Stimulated activated CD8-positive, alpha-beta memory T cell treated with anti-CD3 and anti-CD28 coated beads, Interleukin-7, amount 100 ng/mL, for 4 hours (primary cell): ENCODE results near the gene RBP3.

Source experiments
- DNase-seq, 2 donors: peaks; one replicate each; pipeline ENCODE4 v3.0.0-alpha.2; 2020; ENCODE audit warnings: low read depth in 2 of 2

RBP3 gene

DNA sequence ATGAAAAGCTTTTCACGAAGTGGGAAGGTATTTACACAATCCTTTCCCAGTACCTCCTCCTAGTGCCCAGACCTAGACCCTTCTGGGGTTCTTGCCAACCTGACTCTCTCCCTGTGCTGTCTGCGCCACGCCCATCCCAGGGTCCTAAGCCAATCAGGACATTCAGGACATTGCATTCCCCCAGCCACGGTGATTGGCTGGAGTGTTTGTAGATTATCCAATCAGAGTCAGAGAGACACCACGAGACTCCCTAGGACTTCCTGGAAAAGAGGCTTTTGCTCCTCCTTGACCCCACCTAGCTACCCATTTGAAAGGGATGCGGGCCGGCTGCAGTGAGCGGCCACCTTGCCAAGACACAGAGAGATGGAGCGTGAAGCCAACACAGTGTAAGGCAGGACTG lies 29.5 kb upstream of the RBP3 start:
- no peak for DNase-seq

DNA sequence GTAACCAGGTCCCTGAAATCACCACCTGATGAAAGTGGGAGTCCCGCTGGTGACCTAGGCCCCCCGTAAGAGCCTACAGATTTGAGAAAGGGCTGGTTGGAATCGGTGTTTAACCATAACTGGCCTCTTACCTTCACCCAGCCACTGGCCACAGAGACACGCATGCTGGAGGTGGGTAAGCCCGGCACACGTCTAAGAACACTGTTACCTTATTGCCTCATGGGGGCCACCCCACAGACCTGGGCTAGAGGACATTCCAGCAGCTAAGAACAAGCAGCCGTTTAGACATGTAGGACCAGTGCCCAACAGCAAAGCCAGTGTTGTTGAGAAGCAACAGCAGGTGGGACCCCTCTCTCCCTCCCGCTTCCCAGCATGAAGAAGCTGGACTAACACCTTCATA lies 28.4 kb upstream of the RBP3 start:
- DNase-seq = no peak

DNA sequence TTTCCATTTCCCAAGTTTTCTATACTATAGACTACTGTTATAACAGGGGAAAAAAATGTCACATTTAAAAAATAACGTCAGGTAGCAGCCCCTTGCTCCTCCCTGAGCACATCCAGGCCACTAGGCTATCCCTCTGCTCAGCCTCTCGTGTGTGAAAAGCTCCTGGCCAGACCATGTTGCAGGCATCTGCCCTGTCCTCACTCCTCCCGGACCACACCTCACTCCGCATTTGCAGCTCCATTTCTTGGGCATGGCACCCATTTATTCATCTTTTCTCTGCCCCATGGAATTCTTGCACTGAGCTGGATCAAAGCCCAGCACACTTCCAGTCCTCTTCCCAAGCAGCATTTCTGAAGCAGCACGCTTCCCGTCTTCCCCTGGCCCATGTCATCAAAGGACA lies 27.4 kb upstream of the RBP3 start:
- DNase-seq = no peak

DNA sequence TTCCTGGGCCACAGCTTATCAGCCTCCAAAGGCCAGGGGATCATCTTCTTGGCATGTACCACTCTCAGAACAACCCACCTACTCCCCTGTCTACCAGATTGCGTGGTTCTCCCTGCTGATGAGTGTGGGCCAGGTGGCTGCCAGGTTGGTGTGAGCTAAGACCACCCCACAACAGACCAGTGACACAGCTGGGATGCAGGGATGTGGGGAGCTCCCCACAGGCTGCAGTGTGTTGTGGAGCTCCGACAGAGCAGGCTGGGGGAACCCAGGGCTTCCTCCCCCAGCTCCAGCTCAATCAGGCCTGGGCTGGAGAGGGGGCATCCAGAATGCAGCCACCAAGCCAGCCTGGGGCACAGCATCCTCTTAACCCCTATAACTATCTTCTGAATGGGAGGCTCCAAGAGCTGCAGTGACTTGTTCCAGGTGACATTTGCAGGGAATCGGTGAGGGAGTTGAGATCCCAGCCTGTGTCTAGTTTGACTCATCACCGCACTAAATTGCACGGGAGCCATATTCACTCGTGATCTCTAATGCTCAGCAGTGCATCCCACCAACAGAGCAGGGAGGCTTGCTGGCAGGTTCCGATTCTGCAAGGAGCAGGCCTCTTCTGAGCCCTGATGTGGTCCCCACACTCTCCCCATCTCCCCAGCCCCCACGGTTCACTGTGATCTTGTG lies 26.5 kb upstream of the RBP3 start:
- no peak for DNase-seq

DNA sequence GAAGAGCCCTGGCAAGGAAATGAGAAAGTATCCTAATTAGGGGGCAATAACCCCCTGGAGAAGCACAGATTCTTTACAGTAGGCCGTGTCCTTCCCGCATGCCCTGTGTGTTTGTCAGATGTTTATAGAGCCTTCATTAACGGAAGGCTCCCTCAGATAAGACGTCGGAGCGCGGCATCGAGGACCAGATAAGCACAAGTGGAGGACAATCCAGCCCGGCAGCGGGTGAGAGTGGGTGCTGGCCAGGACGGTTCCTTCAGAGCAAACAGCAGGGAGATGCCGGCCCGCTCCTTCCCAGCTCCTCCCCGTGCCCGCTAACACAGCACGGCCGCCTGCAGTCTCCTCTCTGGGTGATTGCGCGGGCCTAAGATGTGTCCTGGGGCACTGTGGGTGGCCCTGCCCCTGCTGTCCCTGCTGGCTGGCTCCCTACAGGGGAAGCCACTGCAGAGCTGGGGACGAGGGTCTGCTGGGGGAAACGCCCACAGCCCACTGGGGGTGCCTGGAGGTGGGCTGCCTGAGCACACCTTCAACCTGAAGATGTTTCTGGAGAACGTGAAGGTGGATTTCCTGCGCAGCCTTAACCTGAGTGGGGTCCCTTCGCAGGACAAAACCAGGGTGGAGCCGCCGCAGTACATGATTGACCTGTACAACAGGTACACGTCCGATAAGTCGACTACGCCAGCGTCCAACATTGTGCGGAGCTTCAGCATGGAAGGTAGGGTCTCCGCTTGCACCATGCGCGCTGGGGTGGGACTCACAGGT lies 25.7 kb upstream of the RBP3 start, which contains the start of gene GDF2:
Gene GDF2, plus strand, starts transcription at position 155 of the 762 bp plus-strand sequence. Its CDS starts 215 bp downstream, at position 370.
- DNase-seq = no peak

DNA sequence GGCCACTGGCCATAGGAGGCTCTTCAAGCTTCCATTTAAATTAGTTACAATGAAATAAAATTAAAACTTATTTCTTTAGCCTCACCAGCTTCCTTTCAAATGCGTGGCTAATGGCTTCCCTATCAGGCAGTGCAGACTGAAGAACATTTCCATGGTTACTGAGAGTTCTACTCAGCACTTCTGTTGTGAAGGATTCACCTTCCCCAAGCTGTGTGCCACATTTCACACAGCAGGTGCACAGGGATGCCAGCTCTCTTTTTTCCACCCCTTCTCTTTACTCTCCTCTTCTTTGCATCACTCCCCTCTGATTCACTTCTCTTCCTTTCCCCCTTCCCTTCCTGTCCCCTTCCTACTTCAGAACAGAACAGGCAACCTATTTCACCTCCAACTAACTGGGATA lies 25.1 kb upstream of the RBP3 start:
- no peak for DNase-seq

DNA sequence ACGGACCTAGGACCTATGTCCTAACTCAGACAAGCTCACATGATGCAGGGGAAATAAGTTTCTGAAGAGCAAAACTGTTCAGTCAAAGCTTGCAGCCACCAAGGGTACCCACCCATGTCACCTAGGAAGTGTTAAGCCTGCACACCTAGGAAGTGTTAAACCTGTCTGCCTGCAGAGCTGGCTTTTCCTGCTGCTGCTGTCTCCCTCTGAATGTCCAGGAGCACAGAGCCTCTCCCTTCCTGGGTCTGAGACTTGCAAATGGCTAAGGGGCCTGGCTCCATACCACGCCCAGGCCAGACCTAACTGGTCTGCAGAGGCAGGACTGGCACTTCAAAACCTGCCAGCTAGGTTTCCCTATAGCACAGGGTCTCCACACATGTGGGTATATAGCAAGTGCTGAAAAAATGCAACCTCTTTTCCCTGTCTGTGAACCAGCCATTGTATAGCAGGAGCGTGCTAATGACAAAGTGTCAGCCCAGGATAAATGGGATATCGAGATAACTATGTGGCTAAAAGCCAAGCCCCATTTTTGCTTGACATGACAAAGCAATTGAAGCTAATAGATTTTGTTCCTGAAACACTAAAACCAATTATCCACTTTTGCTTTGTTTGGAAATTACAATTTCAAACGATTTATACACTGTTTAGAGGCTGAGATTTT lies 24.4 kb upstream of the RBP3 start:
- no peak for DNase-seq

DNA sequence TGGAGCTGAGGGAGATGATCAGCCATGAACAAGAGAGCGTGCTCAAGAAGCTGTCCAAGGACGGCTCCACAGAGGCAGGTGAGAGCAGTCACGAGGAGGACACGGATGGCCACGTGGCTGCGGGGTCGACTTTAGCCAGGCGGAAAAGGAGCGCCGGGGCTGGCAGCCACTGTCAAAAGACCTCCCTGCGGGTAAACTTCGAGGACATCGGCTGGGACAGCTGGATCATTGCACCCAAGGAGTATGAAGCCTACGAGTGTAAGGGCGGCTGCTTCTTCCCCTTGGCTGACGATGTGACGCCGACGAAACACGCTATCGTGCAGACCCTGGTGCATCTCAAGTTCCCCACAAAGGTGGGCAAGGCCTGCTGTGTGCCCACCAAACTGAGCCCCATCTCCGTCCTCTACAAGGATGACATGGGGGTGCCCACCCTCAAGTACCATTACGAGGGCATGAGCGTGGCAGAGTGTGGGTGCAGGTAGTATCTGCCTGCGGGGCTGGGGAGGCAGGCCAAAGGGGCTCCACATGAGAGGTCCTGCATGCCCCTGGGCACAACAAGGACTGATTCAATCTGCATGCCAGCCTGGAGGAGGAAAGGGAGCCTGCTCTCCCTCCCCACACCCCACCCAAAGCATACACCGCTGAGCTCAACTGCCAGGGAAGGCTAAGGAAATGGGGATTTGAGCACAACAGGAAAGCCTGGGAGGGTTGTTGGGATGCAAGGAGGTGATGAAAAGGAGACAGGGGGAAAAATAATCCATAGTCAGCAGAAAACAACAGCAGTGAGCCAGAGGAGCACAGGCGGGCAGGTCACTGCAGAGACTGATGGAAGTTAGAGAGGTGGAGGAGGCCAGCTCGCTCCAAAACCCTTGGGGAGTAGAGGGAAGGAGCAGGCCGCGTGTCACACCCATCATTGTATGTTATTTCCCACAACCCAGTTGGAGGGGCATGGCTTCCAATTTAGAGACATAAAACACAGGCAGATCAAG lies 22.6 kb upstream of the RBP3 start:
- no peak for DNase-seq

DNA sequence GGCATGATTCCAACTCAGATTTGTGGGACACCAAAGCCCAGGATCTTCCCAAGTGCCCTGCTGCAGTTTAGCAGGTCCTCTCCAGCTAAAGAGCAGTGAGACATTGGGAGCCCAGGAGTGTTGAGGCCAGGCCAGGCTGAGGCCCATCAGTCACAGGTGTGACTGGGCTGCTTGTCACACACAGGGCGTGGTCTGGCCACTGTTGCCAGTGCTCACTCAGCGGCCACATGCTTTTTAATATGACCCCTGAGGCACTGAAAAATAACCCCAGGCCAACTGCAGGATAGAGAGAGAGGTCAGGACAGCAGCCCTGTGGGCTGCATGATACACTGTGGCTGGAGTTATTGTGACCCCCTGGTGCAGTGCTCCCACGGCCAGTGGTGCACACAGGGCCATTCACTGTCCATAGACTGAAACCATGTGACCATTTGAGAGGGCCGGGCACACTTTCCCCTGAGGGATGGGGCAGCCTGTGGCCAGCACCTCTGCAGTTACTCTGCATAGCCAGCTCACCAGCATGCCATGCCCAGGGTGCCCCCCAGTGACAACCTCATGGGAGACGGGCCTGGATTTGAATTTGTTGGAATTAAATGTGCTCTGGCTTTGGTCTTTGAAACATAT lies 21.7 kb upstream of the RBP3 start:
- no peak for DNase-seq

DNA sequence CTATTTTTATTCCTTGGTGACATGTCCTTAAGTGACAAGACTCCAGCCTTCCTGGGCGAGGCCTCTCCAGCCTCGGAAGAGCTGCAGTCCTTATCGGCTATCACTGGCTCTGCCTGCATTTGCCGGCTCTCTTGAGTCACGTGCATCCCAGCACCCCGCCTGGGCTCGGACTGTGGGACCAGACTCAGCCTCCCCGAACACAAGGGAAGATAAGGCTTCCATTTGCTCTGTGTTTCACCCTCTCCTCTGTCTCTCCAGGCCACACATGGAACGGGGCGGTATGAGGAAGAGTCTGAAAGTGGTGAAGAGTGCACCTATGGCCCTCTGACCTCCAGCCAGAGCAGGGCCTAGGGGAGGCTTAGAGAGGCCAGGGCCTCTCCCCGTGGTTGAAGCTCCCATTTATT lies 21.2 kb upstream of the RBP3 start:
- DNase-seq = no peak

DNA sequence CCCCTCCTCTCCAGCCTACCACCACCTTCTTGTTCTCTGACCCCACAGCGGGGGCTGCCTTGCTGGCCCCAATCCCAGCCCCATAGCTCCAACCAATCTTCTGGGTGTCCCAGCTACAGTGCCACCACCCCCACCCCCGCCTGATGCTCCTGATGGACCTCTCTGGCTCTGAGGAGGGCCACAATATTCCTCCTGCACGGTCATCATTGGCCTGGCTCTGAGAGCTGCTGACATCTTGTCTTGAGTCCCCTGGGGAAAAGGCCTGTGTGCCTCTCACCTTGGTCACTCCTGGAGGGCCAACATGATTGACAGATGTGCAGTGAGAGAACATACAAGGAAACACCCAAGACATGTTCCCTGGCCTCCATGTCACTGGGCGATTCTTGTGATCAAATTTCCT lies 18.3 kb upstream of the RBP3 start:
- no peak for DNase-seq

DNA sequence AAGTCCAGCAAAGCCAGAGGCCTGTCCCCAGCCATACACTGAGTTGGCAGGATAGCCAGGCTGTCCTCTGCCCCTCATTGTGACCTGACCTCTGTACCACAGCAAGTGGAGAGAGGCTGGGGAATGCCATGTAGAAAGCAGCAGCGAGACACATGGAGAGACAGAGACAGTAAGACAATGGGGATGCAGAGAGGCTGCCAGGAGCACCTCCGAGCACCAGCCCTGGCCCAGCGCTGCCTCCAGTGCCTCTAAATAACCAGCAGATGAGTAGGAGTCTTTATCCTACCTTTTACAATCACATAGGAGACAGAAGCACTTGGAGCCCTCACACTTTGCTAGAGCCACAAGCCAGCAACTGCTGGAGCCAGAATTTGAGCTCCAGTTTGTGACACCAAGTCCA lies 17.8 kb upstream of the RBP3 start:
- no peak for DNase-seq

DNA sequence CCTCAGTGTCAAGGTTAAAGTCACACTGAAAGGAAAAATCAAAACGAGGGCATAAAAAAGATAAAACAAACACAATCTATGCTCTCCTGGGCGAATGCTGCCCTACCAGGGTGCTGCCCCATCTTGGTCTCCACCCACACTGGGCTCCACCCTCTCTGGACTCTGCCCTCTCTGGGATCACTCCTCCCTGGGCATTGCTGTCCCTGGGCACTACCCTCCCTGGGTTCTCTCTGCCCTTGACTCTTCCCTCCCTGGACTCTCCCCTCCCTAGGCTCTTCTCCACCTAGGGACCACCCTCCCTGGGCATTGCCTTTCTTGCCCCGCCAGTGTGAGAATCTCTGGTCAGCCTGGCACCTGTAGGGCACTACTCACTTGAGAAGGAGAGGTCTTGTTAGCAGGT lies 17.4 kb upstream of the RBP3 start:
- DNase-seq = no peak

DNA sequence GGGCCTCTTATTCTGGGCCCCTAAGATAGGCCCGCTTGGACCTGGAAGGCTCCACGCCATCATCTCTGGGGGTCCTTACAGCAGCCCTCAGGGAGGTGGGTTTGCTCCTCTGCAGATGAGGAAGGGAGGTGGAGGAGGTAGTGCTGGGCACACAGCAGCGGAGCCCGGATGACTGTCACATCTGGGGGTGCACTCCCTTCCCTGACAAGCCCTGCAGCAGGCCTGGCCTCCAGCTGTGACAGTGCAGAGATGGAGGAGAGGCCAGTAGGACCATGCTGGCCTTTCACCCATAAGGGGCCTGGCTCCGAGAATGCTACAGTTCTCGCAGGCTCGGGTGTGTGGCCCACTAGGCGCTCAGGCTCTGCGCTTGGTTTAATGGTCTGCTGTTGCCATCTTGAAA lies 16.7 kb upstream of the RBP3 start:
- no peak for DNase-seq

DNA sequence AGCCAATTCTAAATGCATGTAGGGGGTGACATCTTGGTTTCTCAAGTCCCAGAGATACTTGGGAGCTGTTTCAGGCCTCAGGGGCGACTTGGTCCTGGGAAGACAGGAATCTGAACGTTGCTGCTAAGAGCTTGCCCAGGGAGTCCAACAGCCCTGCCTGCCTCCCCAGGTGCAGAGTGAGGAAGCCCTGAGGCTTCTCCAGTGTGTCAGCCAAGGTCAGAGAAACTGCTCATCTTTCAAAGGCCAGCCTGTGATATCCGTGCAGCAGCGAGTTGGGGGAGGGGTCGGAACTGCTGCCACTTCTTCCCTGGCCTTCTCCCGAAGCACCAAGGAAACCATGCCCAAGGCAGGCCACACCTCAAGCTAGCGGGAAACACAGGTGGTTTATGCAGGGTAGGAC lies 16.2 kb upstream of the RBP3 start:
- DNase-seq = no peak

DNA sequence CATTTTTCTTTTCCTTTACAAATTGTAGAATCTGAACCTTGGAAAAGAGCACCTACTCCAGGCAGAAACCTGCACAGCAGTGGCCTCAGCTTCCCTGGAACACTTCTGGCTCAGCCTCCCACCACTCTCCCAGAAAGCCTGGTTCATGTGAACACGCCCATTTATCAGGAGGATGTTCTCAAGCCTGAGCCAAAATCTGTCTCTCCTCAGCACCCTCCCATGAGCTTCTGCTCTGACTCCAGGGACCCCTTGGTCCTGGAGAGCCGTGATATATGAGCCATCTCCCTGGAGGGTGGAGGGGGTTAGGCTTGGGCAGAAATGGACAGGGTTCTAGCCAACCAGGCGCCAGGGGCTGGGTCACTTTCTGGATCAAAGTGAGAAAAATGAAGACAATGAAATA lies 15.8 kb upstream of the RBP3 start:
- no peak for DNase-seq

DNA sequence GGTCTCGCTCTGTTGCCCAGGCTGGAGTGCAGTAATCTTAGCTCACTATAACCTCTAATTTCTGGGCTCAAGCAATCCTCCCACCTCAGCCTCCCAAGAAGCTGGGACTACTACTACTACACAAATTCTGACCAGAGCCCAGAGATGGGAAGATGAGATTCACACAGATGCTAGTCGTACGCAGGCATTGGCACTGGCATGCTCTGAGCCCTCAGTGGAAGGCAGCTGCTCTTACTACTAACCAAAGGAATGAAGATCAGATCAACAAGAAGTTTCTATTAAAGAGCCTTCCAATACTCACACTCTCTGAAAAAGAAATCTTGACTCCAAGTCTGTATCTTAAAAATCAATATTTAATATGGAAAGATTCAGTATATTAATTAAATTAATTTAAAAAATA lies 15.2 kb upstream of the RBP3 start:
- no peak for DNase-seq

DNA sequence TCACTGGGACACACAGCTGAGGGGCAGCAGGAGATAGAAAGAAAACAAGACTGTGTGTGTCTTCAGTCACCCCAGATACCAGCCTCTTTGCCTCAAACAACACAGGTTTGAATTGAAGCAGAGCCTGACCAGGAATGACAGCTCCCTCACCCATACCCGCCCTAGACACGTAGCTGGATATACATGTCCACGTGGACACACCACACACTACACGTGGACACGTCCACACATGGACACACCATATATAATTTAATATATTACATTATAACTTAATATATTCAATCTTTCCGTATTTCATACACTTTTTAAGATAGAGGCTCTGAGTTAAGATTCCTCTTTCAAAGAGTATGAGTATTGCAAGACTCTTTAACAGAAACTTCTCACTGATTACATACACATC lies 14.6 kb upstream of the RBP3 start:
- no peak for DNase-seq

DNA sequence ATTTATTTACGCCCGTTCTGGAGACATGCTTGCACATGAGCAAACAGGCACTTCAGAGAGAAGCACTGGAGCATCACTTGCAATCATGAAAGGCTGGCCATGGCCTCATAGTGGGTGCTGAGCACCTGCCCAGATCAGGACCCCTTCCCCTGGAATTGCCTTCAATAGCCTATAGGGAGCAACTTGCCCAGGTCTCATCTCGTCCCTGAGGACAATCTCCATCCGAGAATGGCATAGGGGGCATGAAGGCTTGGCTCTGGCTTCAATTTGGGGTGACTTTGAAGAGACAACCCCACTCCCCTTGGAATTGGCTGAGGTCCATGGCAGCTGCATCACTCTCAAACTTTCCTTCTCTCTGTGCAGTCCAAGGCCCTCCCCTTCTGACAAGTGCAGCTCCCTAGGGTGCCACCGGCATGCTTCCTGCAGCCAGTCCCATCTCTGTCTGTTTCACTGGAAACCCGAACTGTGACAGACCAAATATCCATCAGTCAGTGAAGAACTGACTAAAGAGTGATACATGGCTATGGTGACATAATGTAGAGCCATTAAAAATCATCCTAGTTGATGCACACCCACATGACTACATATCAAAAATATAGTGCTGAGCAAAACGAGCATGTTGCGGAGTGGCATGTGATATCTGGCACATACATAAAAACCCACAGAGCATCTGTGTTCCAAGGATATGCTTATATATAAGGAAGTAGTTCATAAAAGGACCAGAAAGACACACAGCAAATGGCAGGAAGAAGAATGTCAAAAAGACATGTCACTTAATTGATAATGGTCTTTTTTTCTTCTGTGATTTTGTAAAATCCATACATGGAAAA lies 13.5 kb upstream of the RBP3 start:
- DNase-seq = no peak

DNA sequence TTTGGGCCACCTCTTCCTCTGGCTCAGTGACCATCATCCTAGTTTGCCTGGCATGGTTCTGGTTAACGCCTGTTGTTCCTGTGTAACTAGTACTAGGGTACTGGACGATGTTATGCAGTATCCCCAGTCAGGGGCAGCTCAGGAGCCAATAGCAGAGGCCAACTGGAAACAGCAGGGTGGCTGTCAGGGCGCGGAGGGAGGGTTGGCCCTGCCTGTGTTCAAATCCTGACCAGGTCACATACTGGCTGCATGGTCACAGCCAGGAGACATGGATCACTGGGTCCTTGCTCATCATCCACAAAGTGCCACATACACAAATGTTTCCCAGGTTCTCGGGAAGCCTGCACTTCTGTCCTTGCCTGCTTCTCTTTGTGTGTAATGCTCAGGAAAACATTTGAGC lies 12.3 kb upstream of the RBP3 start:
- no peak for DNase-seq
